Ishikawa (cell line): ENCODE data around the gene ANO7.

ENCODE experiments used
- CEBPB ChIP-seq: IDR thresholded peaks from 2 replicates; pipeline ENCODE4 v1.6.1; 2012
- CREB1 ChIP-seq: IDR thresholded peaks from 2 replicates; pipeline ENCODE4 v1.6.1; 2012; ENCODE audit warnings: low read depth
- EGR1 ChIP-seq: IDR thresholded peaks from 2 replicates; pipeline ENCODE4 v1.6.1; 2012
- EP300 ChIP-seq: IDR thresholded peaks from 2 replicates; pipeline ENCODE4 v1.6.1; 2012; ENCODE audit warnings: borderline replicate concordance
- FOXM1 ChIP-seq: IDR thresholded peaks from 2 replicates; pipeline ENCODE4 v1.6.1; 2012; ENCODE audit warnings: low read depth, borderline replicate concordance
- MAX ChIP-seq: IDR thresholded peaks from 2 replicates; pipeline ENCODE4 v1.6.1; 2012
- NFIC ChIP-seq: IDR thresholded peaks from 2 replicates; pipeline ENCODE4 v1.6.1; 2012
- RAD21 ChIP-seq: IDR thresholded peaks from 2 replicates; pipeline ENCODE4 v1.6.1; 2012; ENCODE audit warnings: low read depth
- REST ChIP-seq: IDR thresholded peaks from 2 replicates; pipeline ENCODE4 v1.6.1; 2012; ENCODE audit warnings: low read depth, mild to moderate bottlenecking
- TAF1 ChIP-seq: IDR thresholded peaks from 2 replicates; pipeline ENCODE4 v1.6.1; 2012; ENCODE audit warnings: low read depth, mild to moderate bottlenecking
- TCF12 ChIP-seq: IDR thresholded peaks from 2 replicates; pipeline ENCODE4 v1.6.1; 2012; ENCODE audit warnings: low read depth
- TEAD4 ChIP-seq: IDR thresholded peaks from 2 replicates; pipeline ENCODE4 v1.6.1; 2012
- USF1 ChIP-seq: IDR thresholded peaks from 2 replicates; pipeline ENCODE4 v1.6.1; 2012
- YY1 ChIP-seq: IDR thresholded peaks from 2 replicates; pipeline ENCODE4 v1.6.1; 2012; ENCODE audit warnings: low read depth
- ZBTB7A ChIP-seq: IDR thresholded peaks from 2 replicates; pipeline ENCODE4 v1.6.1; 2012; ENCODE audit warnings: low read depth

The ANO7 gene

DNA sequence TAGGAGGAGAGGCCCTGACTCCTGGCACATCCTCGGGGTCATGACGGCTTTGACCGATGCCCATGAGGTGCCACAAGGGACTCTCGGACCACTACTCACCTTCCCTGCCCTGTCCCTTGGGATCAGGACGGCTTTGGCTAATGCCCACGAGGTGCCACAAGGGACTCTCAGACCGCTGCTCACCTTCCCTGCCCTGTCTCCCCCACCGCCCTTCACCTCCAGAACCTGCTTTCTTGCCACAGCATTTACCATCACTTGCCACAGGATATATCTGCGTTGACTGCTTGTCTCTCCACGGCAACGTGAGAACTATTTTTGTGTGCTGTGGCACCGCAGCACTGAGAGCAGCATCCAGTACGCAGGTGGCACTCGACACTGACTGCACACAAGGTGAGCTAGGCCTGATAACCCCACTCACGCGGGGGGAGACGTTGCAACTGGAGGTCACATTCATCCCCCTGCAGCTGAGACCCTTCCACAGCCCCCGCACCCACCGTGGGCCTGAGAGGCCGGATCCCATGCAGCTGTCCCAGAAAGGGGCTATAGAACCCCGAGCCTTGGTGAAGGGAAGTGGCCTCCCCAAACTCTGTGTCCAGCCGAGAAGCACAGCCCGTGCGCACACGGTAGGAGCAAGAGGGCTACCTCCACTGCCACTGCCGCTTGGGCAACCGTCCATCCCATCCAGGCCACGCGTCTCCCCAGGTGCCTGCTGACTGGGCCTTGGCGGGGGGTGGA lies 47.5 kb downstream of the ANO7 start:
- no peak for TF ChIP-seq RAD21
- TF ChIP-seq NFIC = no peak
- TF ChIP-seq YY1 = no peak
- no peak for TF ChIP-seq TCF12
- TF ChIP-seq REST = no peak
- no peak for TF ChIP-seq TEAD4
- no peak for TF ChIP-seq MAX
- no peak for TF ChIP-seq CREB1
- no peak for TF ChIP-seq ZBTB7A
- no peak for TF ChIP-seq CEBPB
- TF ChIP-seq TAF1 = no peak
- TF ChIP-seq FOXM1 = no peak

DNA sequence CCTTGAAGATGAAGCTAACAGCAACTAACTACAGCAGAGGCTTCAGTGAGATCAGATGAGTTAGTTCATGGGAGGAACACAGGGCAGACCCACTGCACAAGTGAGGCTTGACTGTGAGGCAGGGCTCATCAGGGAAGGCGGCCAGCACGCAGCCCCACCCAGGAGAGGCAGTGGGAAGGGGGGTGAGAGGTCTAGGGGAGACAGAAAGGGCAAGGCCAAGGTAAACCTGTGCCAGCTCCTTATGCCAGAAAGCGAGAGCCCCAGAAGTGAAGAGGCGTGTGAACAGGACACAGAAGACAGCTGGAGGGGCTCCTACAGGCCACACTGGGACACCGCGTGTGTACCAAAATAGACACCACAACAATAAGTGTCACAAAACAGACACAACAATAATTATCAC lies 48.6 kb downstream of the ANO7 start:
- TF ChIP-seq TCF12 (no peak), CREB1 (no peak), CEBPB (no peak), EP300 (no peak), FOXM1 (no peak), REST (no peak), TEAD4 (no peak), RAD21 (no peak), ZBTB7A (no peak), YY1 (no peak), MAX (no peak), TAF1 (no peak)

DNA sequence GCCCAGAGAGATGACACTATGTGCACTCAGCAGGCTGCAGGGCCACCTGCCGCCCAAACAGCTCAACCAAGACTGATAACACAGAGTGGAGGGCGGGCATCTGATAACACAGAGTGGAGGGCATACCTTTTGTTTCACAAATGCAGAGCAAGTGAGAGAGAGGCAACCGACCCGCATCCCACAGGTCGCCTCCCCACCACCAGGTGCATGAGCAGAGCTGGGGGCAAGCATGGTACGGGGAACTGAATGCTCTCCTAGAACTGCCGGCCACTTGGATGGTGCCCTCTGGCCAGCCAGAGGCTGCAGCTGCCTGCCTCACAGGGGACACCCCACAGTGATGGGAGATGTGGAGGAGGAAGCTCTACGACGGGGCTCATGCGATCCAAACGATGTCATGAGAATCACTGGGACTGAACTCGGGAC lies 49.5 kb downstream of the ANO7 start:
- TF ChIP-seq EGR1 = no peak
- no peak for TF ChIP-seq TAF1
- TF ChIP-seq MAX = no peak
- TF ChIP-seq USF1 = no peak
- TF ChIP-seq NFIC = no peak
- no peak for TF ChIP-seq FOXM1
- no peak for TF ChIP-seq TCF12
- no peak for TF ChIP-seq REST
- TF ChIP-seq EP300 = no peak
- no peak for TF ChIP-seq RAD21
- no peak for TF ChIP-seq CREB1
- TF ChIP-seq TEAD4 = no peak
- TF ChIP-seq ZBTB7A = no peak
- TF ChIP-seq CEBPB = no peak
- TF ChIP-seq YY1 = no peak

- no peak for TF ChIP-seq YY1
- no peak for TF ChIP-seq TCF12
These were observed 50.3 kb downstream of the ANO7 start for GRCh38 chr2:241238693-241239198.
